Stimulated activated CD8-positive, alpha-beta memory T cell treated with anti-CD3 and anti-CD28 coated beads, Interleukin-7, amount 100 ng/mL, for 24 hours (primary cell): ENCODE measurements around the gene CYP46A1.

Experiments
- DNase-seq: peaks from one replicate; pipeline ENCODE4 v3.0.0-alpha.2; 2020; ENCODE audit warnings: low read depth

The CYP46A1 gene

GRCh38 chr14:99730876-99731546, 46.9 kb downstream of the CYP46A1 start:
- DNase-seq, result no peak

GRCh38 chr14:99731547-99732435, 47.7 kb downstream of the CYP46A1 start:
- no peak for DNase-seq

GRCh38 chr14:99732436-99733210, 48.5 kb downstream of the CYP46A1 start:
- no peak for DNase-seq

GRCh38 chr14:99733211-99733539, 49.1 kb downstream of the CYP46A1 start:
- DNase-seq, result no peak

GRCh38 chr14:99733540-99734405, 49.7 kb downstream of the CYP46A1 start:
- DNase-seq, result no peak

GRCh38 chr14:99734406-99735051, 50.4 kb downstream of the CYP46A1 start:
- no peak for DNase-seq

- no peak for DNase-seq
Measured at GRCh38 chr14:99735189-99736135, 51.4 kb downstream of the CYP46A1 start.

- DNase-seq, result no peak
Measured at GRCh38 chr14:99736603-99737371, 52.7 kb downstream of the CYP46A1 start.

GRCh38 chr14:99737451-99737951, 53.4 kb downstream of the CYP46A1 start:
- no peak for DNase-seq

- no peak for DNase-seq
Measured at GRCh38 chr14:99737956-99738667, 54.0 kb downstream of the CYP46A1 start.

- no peak for DNase-seq
Measured at GRCh38 chr14:99740411-99740810, 56.3 kb downstream of the CYP46A1 start.

- no peak for DNase-seq
Measured at GRCh38 chr14:99741227-99741976, 57.3 kb downstream of the CYP46A1 start.

- DNase-seq, result no peak
Measured at GRCh38 chr14:99742074-99742473, 58.0 kb downstream of the CYP46A1 start.

- DNase-seq, result no peak
Measured at GRCh38 chr14:99742509-99743487, 58.7 kb downstream of the CYP46A1 start.

- DNase-seq, result no peak
Measured at GRCh38 chr14:99744199-99744872, 60.2 kb downstream of the CYP46A1 start.

GRCh38 chr14:99744873-99745224, 60.8 kb downstream of the CYP46A1 start:
- no peak for DNase-seq
